ENCODE data around the gene TBCEL.
"Not testable (repeated sequence)": the region's sequence is repeated elsewhere in the genome, so short reads cannot be mapped to it uniquely, and the experiment has no call there.

The TBCEL gene

GRCh38 chr11:120995184-120995583 lies 28.7 kb upstream of the TBCEL start:
- no peaks in the 10 kb centered on the region for H3K36me3 ChIP-seq (ENCODE audit: control insufficient read depth, insufficient read depth, low read length)
- no peaks in the 10 kb centered on the region for H3K9me3 ChIP-seq (ENCODE audit: control insufficient read depth, insufficient read depth, low read length)
- no peaks in the 10 kb centered on the region for H3K27me3 ChIP-seq (ENCODE audit: control insufficient read depth, insufficient read depth, low read length)

GRCh38 chr11:120996973-120997372 lies 26.9 kb upstream of the TBCEL start:
- H3K27me3 ChIP-seq (ENCODE audit: control insufficient read depth, insufficient read depth, low read length): no peaks in the 10 kb centered on the region
- no peaks in the 10 kb centered on the region for H3K4me1 ChIP-seq (ENCODE audit: control insufficient read depth, insufficient read depth, low read length)
- no peak overlapping the region for H3K9ac ChIP-seq (ENCODE audit: low read depth, low read length)
- no peak overlapping the region for H3K4me3 ChIP-seq (ENCODE audit: low read depth, low read length)
- no peaks in the 10 kb centered on the region for H3K36me3 ChIP-seq (ENCODE audit: control insufficient read depth, insufficient read depth, low read length)
- H3K9me3 ChIP-seq (ENCODE audit: control insufficient read depth, insufficient read depth, low read length): no peaks in the 10 kb centered on the region

More at GRCh38 chr11:120995184-120995583, 28.7 kb upstream of the TBCEL start:
- Histone ChIP-seq H3K4me3 (ENCODE audit: low read depth, low read length) (no peak overlapping the region), H3K9ac (ENCODE audit: low read depth, low read length) (no peak overlapping the region), H3K4me1 (ENCODE audit: control insufficient read depth, insufficient read depth, low read length) (peaks cover 2% of the 10 kb centered on the region)

GRCh38 chr11:120998581-120998980 lies 25.3 kb upstream of the TBCEL start:
- Histone ChIP-seq H3K27me3 (ENCODE audit: control insufficient read depth, insufficient read depth, low read length) (no peaks in the 10 kb centered on the region), H3K9me3 (ENCODE audit: control insufficient read depth, insufficient read depth, low read length) (no peaks in the 10 kb centered on the region), H3K4me3 (ENCODE audit: low read depth, low read length) (no peak overlapping the region), H3K36me3 (ENCODE audit: control insufficient read depth, insufficient read depth, low read length) (no peaks in the 10 kb centered on the region), H3K9ac (ENCODE audit: low read depth, low read length) (no peak overlapping the region), H3K4me1 (ENCODE audit: control insufficient read depth, insufficient read depth, low read length) (no peaks in the 10 kb centered on the region)

GRCh38 chr11:121004206-121004840 lies 19.6 kb upstream of the TBCEL start:
- H3K4me3 ChIP-seq (ENCODE audit: low read depth, low read length): no peak overlapping the region
- no peaks in the 10 kb centered on the region for H3K36me3 ChIP-seq (ENCODE audit: control insufficient read depth, insufficient read depth, low read length)
- H3K27me3 ChIP-seq (ENCODE audit: control insufficient read depth, insufficient read depth, low read length): no peaks in the 10 kb centered on the region
- no peak overlapping the region for H3K9ac ChIP-seq (ENCODE audit: low read depth, low read length)
- peaks cover 5% of the 10 kb centered on the region for H3K4me1 ChIP-seq (ENCODE audit: control insufficient read depth, insufficient read depth, low read length)
- H3K9me3 ChIP-seq (ENCODE audit: control insufficient read depth, insufficient read depth, low read length): no peaks in the 10 kb centered on the region

GRCh38 chr11:121006922-121007321 lies 17.0 kb upstream of the TBCEL start:
- H3K36me3 ChIP-seq (ENCODE audit: control insufficient read depth, insufficient read depth, low read length): no peaks in the 10 kb centered on the region
- H3K4me1 ChIP-seq (ENCODE audit: control insufficient read depth, insufficient read depth, low read length): peaks cover 7% of the 10 kb centered on the region
- H3K9ac ChIP-seq (ENCODE audit: low read depth, low read length): no peak overlapping the region
- H3K27me3 ChIP-seq (ENCODE audit: control insufficient read depth, insufficient read depth, low read length): no peaks in the 10 kb centered on the region
- no peaks in the 10 kb centered on the region for H3K9me3 ChIP-seq (ENCODE audit: control insufficient read depth, insufficient read depth, low read length)
- no peak overlapping the region for H3K4me3 ChIP-seq (ENCODE audit: low read depth, low read length)

- Histone ChIP-seq H3K4me3 (ENCODE audit: low read depth, low read length) (no peak overlapping the region), H3K36me3 (ENCODE audit: control insufficient read depth, insufficient read depth, low read length) (no peaks in the 10 kb centered on the region), H3K9me3 (ENCODE audit: control insufficient read depth, insufficient read depth, low read length) (no peaks in the 10 kb centered on the region), H3K9ac (ENCODE audit: low read depth, low read length) (no peak overlapping the region), H3K4me1 (ENCODE audit: control insufficient read depth, insufficient read depth, low read length) (peaks cover 12% of the 10 kb centered on the region), H3K27me3 (ENCODE audit: control insufficient read depth, insufficient read depth, low read length) (no peaks in the 10 kb centered on the region)
Measured at GRCh38 chr11:121008551-121008950, 15.4 kb upstream of the TBCEL start.

- H3K27me3 ChIP-seq (ENCODE audit: control insufficient read depth, insufficient read depth, low read length): no peaks in the 10 kb centered on the region
- peaks cover 7% of the 10 kb centered on the region for H3K4me1 ChIP-seq (ENCODE audit: control insufficient read depth, insufficient read depth, low read length)
- H3K36me3 ChIP-seq (ENCODE audit: control insufficient read depth, insufficient read depth, low read length): no peaks in the 10 kb centered on the region
- no peak overlapping the region for H3K9ac ChIP-seq (ENCODE audit: low read depth, low read length)
- H3K9me3 ChIP-seq (ENCODE audit: control insufficient read depth, insufficient read depth, low read length): no peaks in the 10 kb centered on the region
- no peak overlapping the region for H3K4me3 ChIP-seq (ENCODE audit: low read depth, low read length)
Measured at GRCh38 chr11:121012091-121012490, 11.8 kb upstream of the TBCEL start.

GRCh38 chr11:121018746-121019145 lies 5.2 kb upstream of the TBCEL start:
- Histone ChIP-seq H3K9ac (ENCODE audit: low read depth, low read length) (no peak overlapping the region), H3K27me3 (ENCODE audit: control insufficient read depth, insufficient read depth, low read length) (no peaks in the 10 kb centered on the region), H3K9me3 (ENCODE audit: control insufficient read depth, insufficient read depth, low read length) (no peaks in the 10 kb centered on the region), H3K36me3 (ENCODE audit: control insufficient read depth, insufficient read depth, low read length) (no peaks in the 10 kb centered on the region), H3K4me1 (ENCODE audit: control insufficient read depth, insufficient read depth, low read length) (peaks cover 3% of the 10 kb centered on the region), H3K4me3 (ENCODE audit: low read depth, low read length) (no peak overlapping the region)

- H3K9me3 ChIP-seq (ENCODE audit: control insufficient read depth, insufficient read depth, low read length); H3K36me3 ChIP-seq (ENCODE audit: control insufficient read depth, insufficient read depth, low read length); H3K4me3 ChIP-seq (ENCODE audit: low read depth, low read length); H3K27me3 ChIP-seq (ENCODE audit: control insufficient read depth, insufficient read depth, low read length); H3K9ac ChIP-seq (ENCODE audit: low read depth, low read length): not testable (repeated sequence)
- peaks cover 11% of the 10 kb centered on the region for H3K4me1 ChIP-seq (ENCODE audit: control insufficient read depth, insufficient read depth, low read length)
Measured at GRCh38 chr11:121021718-121022117, 2.2 kb upstream of the TBCEL start.

GRCh38 chr11:121024989-121025388 lies 1.1 kb downstream of the TBCEL start:
- peaks cover 2% of the 10 kb centered on the region for H3K36me3 ChIP-seq (ENCODE audit: control insufficient read depth, insufficient read depth, low read length)
- no peaks in the 10 kb centered on the region for H3K27me3 ChIP-seq (ENCODE audit: control insufficient read depth, insufficient read depth, low read length)
- no peaks in the 10 kb centered on the region for H3K9me3 ChIP-seq (ENCODE audit: control insufficient read depth, insufficient read depth, low read length)
- peak overlapping the region; percentile 82 for H3K4me3 ChIP-seq (ENCODE audit: low read depth, low read length)
- H3K9ac ChIP-seq (ENCODE audit: low read depth, low read length): peak overlapping the region; percentile 76
- H3K4me1 ChIP-seq (ENCODE audit: control insufficient read depth, insufficient read depth, low read length): peaks cover 11% of the 10 kb centered on the region

- Histone ChIP-seq H3K36me3 (ENCODE audit: control insufficient read depth, insufficient read depth, low read length) (peaks cover 1% of the 10 kb centered on the region), H3K9ac (ENCODE audit: low read depth, low read length) (no peak overlapping the region), H3K4me1 (ENCODE audit: control insufficient read depth, insufficient read depth, low read length) (peaks cover 8% of the 10 kb centered on the region), H3K27me3 (ENCODE audit: control insufficient read depth, insufficient read depth, low read length) (no peaks in the 10 kb centered on the region), H3K9me3 (ENCODE audit: control insufficient read depth, insufficient read depth, low read length) (no peaks in the 10 kb centered on the region), H3K4me3 (ENCODE audit: low read depth, low read length) (no peak overlapping the region)
Measured at GRCh38 chr11:121029153-121029552, 5.3 kb downstream of the TBCEL start.

- Histone ChIP-seq H3K9me3 (ENCODE audit: control insufficient read depth, insufficient read depth, low read length) (no peaks in the 10 kb centered on the region), H3K4me3 (ENCODE audit: low read depth, low read length) (no peak overlapping the region), H3K36me3 (ENCODE audit: control insufficient read depth, insufficient read depth, low read length) (no peaks in the 10 kb centered on the region), H3K27me3 (ENCODE audit: control insufficient read depth, insufficient read depth, low read length) (no peaks in the 10 kb centered on the region), H3K9ac (ENCODE audit: low read depth, low read length) (no peak overlapping the region), H3K4me1 (ENCODE audit: control insufficient read depth, insufficient read depth, low read length) (peaks cover 4% of the 10 kb centered on the region)
Measured at GRCh38 chr11:121029813-121030445, 6.0 kb downstream of the TBCEL start.
